Activated gamma-delta T cell (primary cell): ENCODE data around the gene DLX2.

ENCODE experiments used
- DNase-seq: peaks from one replicate; lab custom pipeline; 2025; lab: John Stamatoyannopoulos, UW

Gene DLX2

GRCh38 chr2:172107690-172108586, 5.2 kb upstream of the DLX2 start:
- no peak for DNase-seq

- no peak for DNase-seq
Measured at GRCh38 chr2:172106108-172106961, 3.6 kb upstream of the DLX2 start.

GRCh38 chr2:172105471-172106107, 2.9 kb upstream of the DLX2 start:
- DNase-seq = no peak

GRCh38 chr2:172103471-172104272, 972 bp upstream of the DLX2 start:
- DNase-seq = peak; percentile 18

- peak; percentile 31 for DNase-seq
Measured at GRCh38 chr2:172101821-172102390, 794 bp downstream of the DLX2 start.

GRCh38 chr2:172100935-172101820, 1.5 kb downstream of the DLX2 start:
- no peak for DNase-seq

GRCh38 chr2:172100080-172100934, 2.4 kb downstream of the DLX2 start:
- no peak for DNase-seq

GRCh38 chr2:172099472-172100079, 3.1 kb downstream of the DLX2 start:
- no peak for DNase-seq

- DNase-seq = peak; percentile 37
Measured at GRCh38 chr2:172098650-172099471, 3.8 kb downstream of the DLX2 start.

- DNase-seq = no peak
Measured at GRCh38 chr2:172098287-172098649, 4.4 kb downstream of the DLX2 start.

GRCh38 chr2:172097557-172098131, 5.1 kb downstream of the DLX2 start:
- DNase-seq = no peak

- no peak for DNase-seq
Measured at GRCh38 chr2:172096626-172097547, 5.8 kb downstream of the DLX2 start.

GRCh38 chr2:172095905-172096625, 6.6 kb downstream of the DLX2 start:
- no peak for DNase-seq

- peak; percentile 58 for DNase-seq
Measured at GRCh38 chr2:172095146-172095904, 7.4 kb downstream of the DLX2 start.
